OCI-LY3 (cell line): ENCODE data around the gene RNF113B.

Experiments
- EZH2phosphoT487 ChIP-seq: fragments of 200-600 bp; shearing (Covaris generic); IDR thresholded peaks from 2 replicates; pipeline ENCODE4 v1.6.1; 2018; ENCODE audit warnings: antibody characterized with exemption, mixed run types, low read depth
- TF ChIP-seq, protein P1 (sequence below): fragments of 200-600, 300-600 bp; sonication (generic); IDR thresholded peaks from 2 replicates; pipeline ENCODE4 v1.5.1; 2014; ENCODE audit warnings: antibody characterized with exemption, low read length, low read depth

GRCh38 chr13:98212763-98213162, 35.7 kb upstream of the RNF113B start:
- TF ChIP-seq, protein P1, sequence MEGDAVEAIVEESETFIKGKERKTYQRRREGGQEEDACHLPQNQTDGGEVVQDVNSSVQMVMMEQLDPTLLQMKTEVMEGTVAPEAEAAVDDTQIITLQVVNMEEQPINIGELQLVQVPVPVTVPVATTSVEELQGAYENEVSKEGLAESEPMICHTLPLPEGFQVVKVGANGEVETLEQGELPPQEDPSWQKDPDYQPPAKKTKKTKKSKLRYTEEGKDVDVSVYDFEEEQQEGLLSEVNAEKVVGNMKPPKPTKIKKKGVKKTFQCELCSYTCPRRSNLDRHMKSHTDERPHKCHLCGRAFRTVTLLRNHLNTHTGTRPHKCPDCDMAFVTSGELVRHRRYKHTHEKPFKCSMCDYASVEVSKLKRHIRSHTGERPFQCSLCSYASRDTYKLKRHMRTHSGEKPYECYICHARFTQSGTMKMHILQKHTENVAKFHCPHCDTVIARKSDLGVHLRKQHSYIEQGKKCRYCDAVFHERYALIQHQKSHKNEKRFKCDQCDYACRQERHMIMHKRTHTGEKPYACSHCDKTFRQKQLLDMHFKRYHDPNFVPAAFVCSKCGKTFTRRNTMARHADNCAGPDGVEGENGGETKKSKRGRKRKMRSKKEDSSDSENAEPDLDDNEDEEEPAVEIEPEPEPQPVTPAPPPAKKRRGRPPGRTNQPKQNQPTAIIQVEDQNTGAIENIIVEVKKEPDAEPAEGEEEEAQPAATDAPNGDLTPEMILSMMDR, result no peak
- TF ChIP-seq EZH2phosphoT487, result no peak
